ENCODE results near the gene MCL1.
"Not testable (repeated sequence)": the region's sequence is repeated elsewhere in the genome, so short reads cannot be mapped to it uniquely, and the experiment has no call there.

Gene MCL1

DNA sequence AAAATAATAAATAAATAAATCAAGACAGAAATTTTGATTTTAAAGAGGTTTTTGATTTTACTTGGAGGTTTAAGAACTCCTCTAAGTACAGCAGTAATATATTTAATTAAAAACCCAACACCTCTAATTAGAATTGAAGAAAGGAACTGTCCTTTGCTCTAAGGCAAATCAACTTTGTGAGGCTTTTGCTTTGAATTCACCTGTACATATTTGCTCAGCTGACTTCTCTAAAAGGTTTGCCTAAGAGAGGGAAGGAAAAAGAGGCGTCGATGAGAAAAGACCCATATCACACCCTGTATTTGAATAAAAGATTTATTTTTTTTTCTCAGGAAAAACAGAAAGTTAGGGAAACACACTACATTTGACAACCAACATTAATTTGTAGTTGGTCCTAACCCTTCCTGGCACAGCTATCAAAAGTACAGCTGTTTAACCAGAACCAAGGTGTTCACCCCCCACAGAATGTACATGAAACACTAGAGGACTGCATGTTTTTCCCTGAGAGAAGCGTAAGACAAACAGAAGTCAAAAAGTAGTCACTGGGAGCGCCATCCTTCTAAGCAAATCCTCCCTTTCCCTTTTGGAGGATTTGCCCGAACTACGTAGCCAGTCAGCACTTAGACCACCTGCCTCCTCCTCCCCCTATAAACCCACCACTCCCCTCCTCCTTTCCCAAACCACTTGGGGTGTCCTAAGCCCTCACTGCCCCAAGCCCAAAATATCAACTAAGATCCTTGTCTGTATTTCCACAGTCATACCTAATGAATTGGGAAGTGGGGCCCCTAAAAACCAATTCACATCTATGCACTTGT is 4.9 kb downstream of the MCL1 start:
- no peak for DNase-seq (ENCODE audit: low read depth)
- TF ChIP-seq MYC (IDR thresholded peaks at IDR 0.05; ENCODE audit: low read depth, low read length) (no peak), MAX (IDR thresholded peaks at IDR 0.05; ENCODE audit: low read depth, low read length) (no peak), CTCF (IDR thresholded peaks at IDR 0.05; ENCODE audit: low read depth, low read length) (no peak), POLR2A (IDR thresholded peaks at IDR 0.05; ENCODE audit: extremely low read depth, insufficient read length) (no peak)
- peak overlapping the region; percentile 88 for H3K4me3 ChIP-seq (ENCODE audit: low read depth, low read length)

DNA sequence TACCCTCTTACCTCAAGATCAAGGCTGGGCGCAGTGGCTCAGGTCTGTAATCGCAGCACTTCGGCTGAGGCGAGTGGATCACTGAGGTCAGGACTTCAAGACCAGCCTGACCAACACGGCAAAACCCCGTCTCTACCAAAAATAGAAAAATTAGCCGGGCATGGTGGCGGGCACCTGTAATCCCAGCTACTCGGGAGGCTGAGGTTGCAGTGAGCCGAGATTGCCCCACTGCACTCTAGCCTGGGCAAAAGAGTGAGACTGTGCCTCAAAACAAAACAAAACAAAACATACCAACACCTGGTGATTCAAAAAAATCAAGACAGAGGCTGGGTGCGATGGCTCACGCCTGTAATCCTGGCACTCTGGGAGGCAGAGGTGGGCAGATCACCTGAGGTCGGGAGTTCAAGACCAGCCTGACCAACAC is 5.8 kb downstream of the MCL1 start:
- not testable (repeated sequence) for DNase-seq (ENCODE audit: low read depth); H3K4me3 ChIP-seq (ENCODE audit: low read depth, low read length)

DNA sequence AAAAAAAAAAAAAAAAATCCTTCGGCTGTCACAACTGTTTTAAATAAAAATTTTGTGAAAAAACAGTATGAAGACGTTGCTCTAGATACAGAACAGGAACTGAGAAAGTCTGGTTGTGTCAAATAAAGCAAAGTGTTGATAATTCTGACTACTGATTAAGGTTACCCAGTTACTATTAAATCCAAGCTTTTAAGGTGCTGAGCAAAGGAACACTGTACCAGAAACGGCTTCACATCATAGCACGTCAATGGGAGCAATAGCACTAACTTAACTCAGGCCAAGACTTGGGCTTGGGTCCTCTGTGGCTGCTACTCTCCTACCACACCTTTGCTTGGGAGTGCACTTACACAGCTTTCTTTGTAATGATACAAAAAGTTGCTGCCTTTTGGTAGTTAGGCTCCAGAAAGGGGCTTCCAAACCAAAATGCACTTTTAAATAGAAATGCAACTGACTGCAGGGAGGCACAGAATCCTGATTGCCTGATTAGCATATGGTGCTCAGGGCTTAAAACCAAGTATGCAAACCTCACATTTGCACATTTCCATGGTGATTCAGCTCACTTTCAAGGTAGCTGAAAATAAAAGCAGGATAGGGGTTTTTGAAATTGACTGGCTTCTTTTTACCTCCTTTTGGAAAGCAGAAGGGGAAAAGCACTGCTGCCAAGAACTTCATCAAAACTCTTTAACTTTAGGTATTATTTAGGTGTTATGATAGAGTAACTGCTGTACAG is 6.3 kb downstream of the MCL1 start:
- no peak for DNase-seq (ENCODE audit: low read depth)
- no peak overlapping the region for H3K4me3 ChIP-seq (ENCODE audit: low read depth, low read length)
- TF ChIP-seq MYC (IDR thresholded peaks at IDR 0.05; ENCODE audit: low read depth, low read length), result no peak
- TF ChIP-seq MAX (IDR thresholded peaks at IDR 0.05; ENCODE audit: low read depth, low read length), result no peak
- TF ChIP-seq CTCF (IDR thresholded peaks at IDR 0.05; ENCODE audit: low read depth, low read length), result no peak
- TF ChIP-seq POLR2A (IDR thresholded peaks at IDR 0.05; ENCODE audit: extremely low read depth, insufficient read length), result no peak

- no peak overlapping the region for H3K4me3 ChIP-seq (ENCODE audit: low read depth, low read length)
- no peak for TF ChIP-seq MAX (IDR thresholded peaks at IDR 0.05; ENCODE audit: low read depth, low read length)
- no peak for TF ChIP-seq POLR2A (IDR thresholded peaks at IDR 0.05; ENCODE audit: extremely low read depth, insufficient read length)
- TF ChIP-seq MYC (IDR thresholded peaks at IDR 0.05; ENCODE audit: low read depth, low read length), result no peak
- TF ChIP-seq CTCF (IDR thresholded peaks at IDR 0.05; ENCODE audit: low read depth, low read length), result no peak
- no peak for DNase-seq (ENCODE audit: low read depth)
Measured at GRCh38 chr1:150568594-150568966, 10.8 kb downstream of the MCL1 start.

DNA sequence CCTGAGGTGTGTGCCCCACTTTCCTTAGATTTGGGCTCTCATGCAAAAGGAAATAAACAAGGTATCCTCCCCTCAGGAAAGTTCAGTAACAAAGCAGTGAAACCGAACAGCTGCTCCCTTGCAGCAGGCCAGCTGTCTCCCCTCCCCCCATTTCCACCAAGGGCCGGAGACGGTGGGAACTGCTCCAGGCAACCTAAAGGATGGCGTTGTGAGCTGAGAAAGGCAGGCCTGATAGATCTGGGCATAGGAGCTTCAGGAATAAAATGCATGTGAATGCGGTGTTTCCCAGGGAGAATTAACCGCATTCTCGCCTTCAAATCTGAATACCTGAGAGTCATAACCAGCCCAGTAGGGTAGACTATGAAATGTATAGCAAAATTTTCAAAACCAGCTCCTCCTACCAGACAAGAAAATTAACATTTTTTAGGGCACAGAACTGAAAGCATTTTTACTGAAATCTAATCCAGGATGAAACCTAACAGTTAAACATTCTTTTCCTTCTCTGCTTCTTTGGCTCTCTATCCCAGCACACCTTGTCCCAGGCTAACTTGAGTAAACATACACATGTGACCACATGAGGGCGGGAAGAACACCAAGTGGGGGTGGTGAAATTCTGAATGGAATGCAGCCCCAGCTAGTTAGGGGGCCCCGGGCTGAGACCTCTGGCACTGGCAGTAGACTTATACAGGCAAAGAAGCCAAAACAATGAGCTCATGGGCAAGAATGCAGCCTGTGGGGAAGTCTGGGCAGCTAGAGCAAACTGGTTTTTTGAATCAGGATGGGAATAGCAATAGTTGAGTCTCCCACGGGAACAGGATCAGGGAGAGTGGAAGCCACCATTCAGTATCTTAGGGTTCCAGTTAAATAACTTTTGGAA is 11.5 kb downstream of the MCL1 start:
- TF ChIP-seq POLR2A (IDR thresholded peaks at IDR 0.05; ENCODE audit: extremely low read depth, insufficient read length) (no peak), CTCF (IDR thresholded peaks at IDR 0.05; ENCODE audit: low read depth, low read length) (no peak), MYC (IDR thresholded peaks at IDR 0.05; ENCODE audit: low read depth, low read length) (no peak), MAX (IDR thresholded peaks at IDR 0.05; ENCODE audit: low read depth, low read length) (no peak)
- DNase-seq (ENCODE audit: low read depth), result no peak
- H3K4me3 ChIP-seq (ENCODE audit: low read depth, low read length), result no peak overlapping the region

GRCh38 chr1:150567341-150567716 is 12.1 kb downstream of the MCL1 start:
- no peak for DNase-seq (ENCODE audit: low read depth)
- TF ChIP-seq POLR2A (IDR thresholded peaks at IDR 0.05; ENCODE audit: extremely low read depth, insufficient read length) (no peak), MYC (IDR thresholded peaks at IDR 0.05; ENCODE audit: low read depth, low read length) (no peak), CTCF (IDR thresholded peaks at IDR 0.05; ENCODE audit: low read depth, low read length) (no peak), MAX (IDR thresholded peaks at IDR 0.05; ENCODE audit: low read depth, low read length) (no peak)
- H3K4me3 ChIP-seq (ENCODE audit: low read depth, low read length), result no peak overlapping the region
